ENCODE measurements around the gene PTPN11. TPM values are rescaled to one million over a fixed set of nuclear protein-coding genes. Genes with fewer than 3 reads are reported as not detected.

Gene PTPN11
- total RNA-seq, 1 experiment from 2014 or later, result 65.3 TPM

- Histone ChIP-seq H2AFZ (ENCODE audit: low read length) (peak overlapping the region; percentile 76; the same call in 1 of the 2 replicates), H3K9ac (ENCODE audit: low read length) (peak overlapping the region; percentile 93), H3K4me2 (ENCODE audit: low read depth, low read length, poor library complexity, severe bottlenecking) (peak overlapping the region; percentile 93), H3K4me3 (ENCODE audit: low read length) (peak overlapping the region; percentile 100), H3K4me1 (ENCODE audit: low read length) (peaks cover 32% of the 10 kb centered on the region), H3K79me2 (ENCODE audit: low read length) (peaks cover 48% of the 10 kb centered on the region), H3K9me2 (replicated peaks; ENCODE audit: insufficient read depth, low read length) (no peaks in the 10 kb centered on the region), H3K36me3 (ENCODE audit: insufficient read depth, low read length) (peaks cover 7% of the 10 kb centered on the region; the same call in 1 of the 2 replicates), H3K27me3 (ENCODE audit: low read length) (no peaks in the 10 kb centered on the region), H3K27ac (ENCODE audit: low read length) (peak overlapping the region; percentile 45; the same call in 1 of the 2 replicates), H3K9me3 (ENCODE audit: low read length) (no peaks in the 10 kb centered on the region), H4K20me1 (ENCODE audit: insufficient read depth, low read depth, low read length) (peaks cover 6% of the 10 kb centered on the region; the same call in 1 of the 2 replicates)
- no peak for DNase-seq
Observed at GRCh38 chr12:112418273-112418607, 507 bp upstream of the PTPN11 start.

- H3K4me1 ChIP-seq (ENCODE audit: low read length), result peaks cover 40% of the 10 kb centered on the region
- no peak overlapping the region for H2AFZ ChIP-seq (ENCODE audit: low read length)
- no peaks in the 10 kb centered on the region for H3K9me2 ChIP-seq (replicated peaks; ENCODE audit: insufficient read depth, low read length)
- peaks cover 6% of the 10 kb centered on the region for H4K20me1 ChIP-seq (ENCODE audit: insufficient read depth, low read depth, low read length)
- DNase-seq, result peak; percentile 59
- peaks cover 7% of the 10 kb centered on the region; the same call in 1 of the 2 replicates for H3K36me3 ChIP-seq (ENCODE audit: insufficient read depth, low read length)
- peak overlapping the region; percentile 100 for H3K4me3 ChIP-seq (ENCODE audit: low read length)
- peak overlapping the region; percentile 38 for H3K27ac ChIP-seq (ENCODE audit: low read length)
- peak overlapping the region; percentile 93 for H3K9ac ChIP-seq (ENCODE audit: low read length)
- no peaks in the 10 kb centered on the region for H3K9me3 ChIP-seq (ENCODE audit: low read length)
- H3K79me2 ChIP-seq (ENCODE audit: low read length), result peaks cover 61% of the 10 kb centered on the region
- no peaks in the 10 kb centered on the region for H3K27me3 ChIP-seq (ENCODE audit: low read length)
- H3K4me2 ChIP-seq (ENCODE audit: low read depth, low read length, poor library complexity, severe bottlenecking), result peak overlapping the region; percentile 93
Observed at GRCh38 chr12:112419297-112420133, 768 bp downstream of the PTPN11 start.

- peaks cover 40% of the 10 kb centered on the region for H3K4me1 ChIP-seq (ENCODE audit: low read length)
- H3K9me2 ChIP-seq (replicated peaks; ENCODE audit: insufficient read depth, low read length), result no peaks in the 10 kb centered on the region
- H3K9ac ChIP-seq (ENCODE audit: low read length), result peak overlapping the region; percentile 24
- no peaks in the 10 kb centered on the region for H3K9me3 ChIP-seq (ENCODE audit: low read length)
- H3K27ac ChIP-seq (ENCODE audit: low read length), result no peak overlapping the region
- peaks cover 73% of the 10 kb centered on the region for H3K79me2 ChIP-seq (ENCODE audit: low read length)
- H3K4me2 ChIP-seq (ENCODE audit: low read depth, low read length, poor library complexity, severe bottlenecking), result peak overlapping the region; percentile 93
- H2AFZ ChIP-seq (ENCODE audit: low read length), result no peak overlapping the region
- H4K20me1 ChIP-seq (ENCODE audit: insufficient read depth, low read depth, low read length), result peaks cover 6% of the 10 kb centered on the region
- H3K27me3 ChIP-seq (ENCODE audit: low read length), result no peaks in the 10 kb centered on the region
- DNase-seq, result no peak
- H3K4me3 ChIP-seq (ENCODE audit: low read length), result peak overlapping the region; percentile 100; the same call in 1 of the 2 replicates
- peaks cover 8% of the 10 kb centered on the region; the same call in 1 of the 2 replicates for H3K36me3 ChIP-seq (ENCODE audit: insufficient read depth, low read length)
Observed at GRCh38 chr12:112420740-112421139, 2.0 kb downstream of the PTPN11 start.

- no peak for DNase-seq
- Histone ChIP-seq H3K9me2 (replicated peaks; ENCODE audit: insufficient read depth, low read length) (no peaks in the 10 kb centered on the region), H3K4me3 (ENCODE audit: low read length) (no peak overlapping the region), H3K4me2 (ENCODE audit: low read depth, low read length, poor library complexity, severe bottlenecking) (no peak overlapping the region), H3K27ac (ENCODE audit: low read length) (no peak overlapping the region), H4K20me1 (ENCODE audit: insufficient read depth, low read depth, low read length) (peaks cover 6% of the 10 kb centered on the region), H3K4me1 (ENCODE audit: low read length) (peaks cover 40% of the 10 kb centered on the region), H2AFZ (ENCODE audit: low read length) (no peak overlapping the region), H3K9ac (ENCODE audit: low read length) (peak overlapping the region; percentile 24; the same call in 1 of the 2 replicates), H3K27me3 (ENCODE audit: low read length) (no peaks in the 10 kb centered on the region), H3K9me3 (ENCODE audit: low read length) (no peaks in the 10 kb centered on the region), H3K79me2 (ENCODE audit: low read length) (peaks cover 79% of the 10 kb centered on the region), H3K36me3 (ENCODE audit: insufficient read depth, low read length) (peaks cover 12% of the 10 kb centered on the region; the same call in 1 of the 2 replicates)
Observed at GRCh38 chr12:112421363-112421762, 2.6 kb downstream of the PTPN11 start.

GRCh38 chr12:112422531-112422930 is 3.8 kb downstream of the PTPN11 start:
- DNase-seq, result no peak
- H3K9ac ChIP-seq (ENCODE audit: low read length), result no peak overlapping the region
- H3K4me3 ChIP-seq (ENCODE audit: low read length), result no peak overlapping the region
- H3K27ac ChIP-seq (ENCODE audit: low read length), result no peak overlapping the region
- H2AFZ ChIP-seq (ENCODE audit: low read length), result no peak overlapping the region
- H3K4me1 ChIP-seq (ENCODE audit: low read length), result peaks cover 40% of the 10 kb centered on the region
- peaks cover 86% of the 10 kb centered on the region for H3K79me2 ChIP-seq (ENCODE audit: low read length)
- no peaks in the 10 kb centered on the region for H3K9me2 ChIP-seq (replicated peaks; ENCODE audit: insufficient read depth, low read length)
- no peaks in the 10 kb centered on the region for H3K27me3 ChIP-seq (ENCODE audit: low read length)
- no peaks in the 10 kb centered on the region for H3K9me3 ChIP-seq (ENCODE audit: low read length)
- H3K4me2 ChIP-seq (ENCODE audit: low read depth, low read length, poor library complexity, severe bottlenecking), result no peak overlapping the region
- H4K20me1 ChIP-seq (ENCODE audit: insufficient read depth, low read depth, low read length), result peaks cover 6% of the 10 kb centered on the region
- peaks cover 12% of the 10 kb centered on the region; the same call in 1 of the 2 replicates for H3K36me3 ChIP-seq (ENCODE audit: insufficient read depth, low read length)

- Histone ChIP-seq H3K9me3 (ENCODE audit: low read length) (no peaks in the 10 kb centered on the region), H4K20me1 (ENCODE audit: insufficient read depth, low read depth, low read length) (peaks cover 6% of the 10 kb centered on the region), H3K27me3 (ENCODE audit: low read length) (no peaks in the 10 kb centered on the region)
Observed at GRCh38 chr12:112424126-112424525, 5.4 kb downstream of the PTPN11 start.

GRCh38 chr12:112425582-112426382 is 7.0 kb downstream of the PTPN11 start:
- H2AFZ ChIP-seq (ENCODE audit: low read length), result no peak overlapping the region
- H3K79me2 ChIP-seq (ENCODE audit: low read length), result peaks cover 93% of the 10 kb centered on the region
- H3K9ac ChIP-seq (ENCODE audit: low read length), result no peak overlapping the region
- H3K4me1 ChIP-seq (ENCODE audit: low read length), result peaks cover 24% of the 10 kb centered on the region
- H3K4me2 ChIP-seq (ENCODE audit: low read depth, low read length, poor library complexity, severe bottlenecking), result no peak overlapping the region
- H3K4me3 ChIP-seq (ENCODE audit: low read length), result no peak overlapping the region
- no peaks in the 10 kb centered on the region; the same call in 1 of the 2 replicates for H4K20me1 ChIP-seq (ENCODE audit: insufficient read depth, low read depth, low read length)
- H3K9me3 ChIP-seq (ENCODE audit: low read length), result no peaks in the 10 kb centered on the region
- H3K9me2 ChIP-seq (replicated peaks; ENCODE audit: insufficient read depth, low read length), result no peaks in the 10 kb centered on the region
- H3K27ac ChIP-seq (ENCODE audit: low read length), result no peak overlapping the region
- DNase-seq, result no peak
- no peaks in the 10 kb centered on the region for H3K27me3 ChIP-seq (ENCODE audit: low read length)
- peaks cover 10% of the 10 kb centered on the region; the same call in 1 of the 2 replicates for H3K36me3 ChIP-seq (ENCODE audit: insufficient read depth, low read length)

More at GRCh38 chr12:112424126-112424525, 5.4 kb downstream of the PTPN11 start:
- Histone ChIP-seq H3K27ac (ENCODE audit: low read length) (peak overlapping the region; percentile 31; the same call in 1 of the 2 replicates), H3K9me2 (replicated peaks; ENCODE audit: insufficient read depth, low read length) (no peaks in the 10 kb centered on the region), H3K4me3 (ENCODE audit: low read length) (no peak overlapping the region), H3K9ac (ENCODE audit: low read length) (peak overlapping the region; percentile 34), H3K4me1 (ENCODE audit: low read length) (peaks cover 36% of the 10 kb centered on the region), H3K4me2 (ENCODE audit: low read depth, low read length, poor library complexity, severe bottlenecking) (peak overlapping the region; percentile 22), H2AFZ (ENCODE audit: low read length) (no peak overlapping the region), H3K36me3 (ENCODE audit: insufficient read depth, low read length) (peaks cover 12% of the 10 kb centered on the region; the same call in 1 of the 2 replicates), H3K79me2 (ENCODE audit: low read length) (peaks cover 93% of the 10 kb centered on the region)
- no peak for DNase-seq

GRCh38 chr12:112427760-112428159 is 9.0 kb downstream of the PTPN11 start:
- no peak overlapping the region for H3K4me2 ChIP-seq (ENCODE audit: low read depth, low read length, poor library complexity, severe bottlenecking)
- no peak for DNase-seq
- no peak overlapping the region for H3K4me3 ChIP-seq (ENCODE audit: low read length)
- no peaks in the 10 kb centered on the region for H3K9me2 ChIP-seq (replicated peaks; ENCODE audit: insufficient read depth, low read length)
- 0 out of 2 replicates have a peak, but pooled peaks cover 6% of the 10 kb centered on the region for H3K36me3 ChIP-seq (ENCODE audit: insufficient read depth, low read length)
- no peak overlapping the region for H3K9ac ChIP-seq (ENCODE audit: low read length)
- H3K27me3 ChIP-seq (ENCODE audit: low read length), result no peaks in the 10 kb centered on the region
- no peak overlapping the region for H3K27ac ChIP-seq (ENCODE audit: low read length)
- peaks cover 8% of the 10 kb centered on the region for H3K4me1 ChIP-seq (ENCODE audit: low read length)
- H4K20me1 ChIP-seq (ENCODE audit: insufficient read depth, low read depth, low read length), result no peaks in the 10 kb centered on the region; the same call in 1 of the 2 replicates
- H3K79me2 ChIP-seq (ENCODE audit: low read length), result peaks cover 93% of the 10 kb centered on the region
- H3K9me3 ChIP-seq (ENCODE audit: low read length), result no peaks in the 10 kb centered on the region
- no peak overlapping the region for H2AFZ ChIP-seq (ENCODE audit: low read length)
